H1 (cell line): ENCODE measurements around the gene ILKAP. TPM values are rescaled to one million over a fixed set of nuclear protein-coding genes. Genes with fewer than 3 reads are reported as not detected.

Experiments
- CBX8 ChIP-seq: fragments of 300-800, 300-1000 bp; sonication (generic); IDR thresholded peaks from 2 replicates; pipeline ENCODE4 v1.7.1; 2016; ENCODE audit warnings: low read depth, low read length, borderline replicate concordance
- HDAC6 ChIP-seq: IDR thresholded peaks from one replicate; pipeline ENCODE4 v1.7.1; 2012; ENCODE audit warnings: low read depth, mild to moderate bottlenecking, inconsistent platforms, low read length, moderate library complexity
- NANOG ChIP-seq: IDR thresholded peaks from 2 replicates; pipeline ENCODE4 v1.6.1; 2011; ENCODE audit warnings: low read length, low read depth, mild to moderate bottlenecking, inconsistent platforms; ENCODE audit not compliant: insufficient read depth, poor library complexity, severe bottlenecking
- polyA plus RNA-seq, 7 experiments: library from polyadenylated mRNA; depleted of rRNA in 3 of 7; stranded (reverse) in 5 of 7; unstranded in 2 of 7; fragments of >200 nt in 5 of 7; fragments of 200-250 nt in 2 of 7; gene quantifications; 1 replicate in 5 of 7; 2 replicates in 1 of 7; 4 replicates in 1 of 7; pipeline versions ENCODE4 v1.2.1 to v1.2.3, GENCODE V29; 2011 to 2013; ENCODE audit warnings: missing spikeins in 2 of 7, mixed read lengths in 2 of 7
- total RNA-seq: library from RNA; stranded (reverse); fragmentation: NEBNext Ultra II Directional; extraction: Animal tissue kit (Norgen Biotek cat#: 25700); gene quantifications from 2 replicates; pipeline ENCODE4 v1.2.1, GENCODE V29; 2021

Gene ILKAP
- total and polyA plus RNA-seq, 2 of the 8 experiments (the other 6 are each of a cell fraction or from before 2014, with no cell fraction given), result 23.5 to 33.8 TPM

GRCh38 chr2:238174701-238175100, 28.8 kb downstream of the ILKAP start (continued):
- no peak for TF ChIP-seq NANOG
- no peak for TF ChIP-seq HDAC6
- no peak for TF ChIP-seq CBX8
